GM21528 (cell line): ENCODE measurements around the gene FAF1.
"Not testable (repeated sequence)": the region's sequence is repeated elsewhere in the genome, so short reads cannot be mapped to it uniquely, and the experiment has no call there.

ENCODE experiments used
- ATAC-seq: cut with Tn5 transposase; IDR thresholded peaks from one replicate; pipeline ENCODE4 v1.9.1; 2021; ENCODE audit warnings: mild to moderate bottlenecking, moderate library complexity; ENCODE audit not compliant: unreplicated experiment, low FRiP score

FAF1 gene

GRCh38 chr1:50717327-50717726, 242.7 kb downstream of the FAF1 start:
- no peak for ATAC-seq

- ATAC-seq, result not testable (repeated sequence)
These were observed 243.6 kb downstream of the FAF1 start for GRCh38 chr1:50716455-50716854.

GRCh38 chr1:50710099-50710498, 250.0 kb downstream of the FAF1 start:
- ATAC-seq, result no peak

GRCh38 chr1:50707824-50708223, 252.2 kb downstream of the FAF1 start:
- no peak for ATAC-seq

- no peak for ATAC-seq
These were observed 254.4 kb downstream of the FAF1 start for GRCh38 chr1:50705699-50706098.

- no peak for ATAC-seq
These were observed 255.0 kb downstream of the FAF1 start for GRCh38 chr1:50705041-50705440.

GRCh38 chr1:50704126-50704525, 255.9 kb downstream of the FAF1 start:
- ATAC-seq, result no peak

- no peak for ATAC-seq
These were observed 256.8 kb downstream of the FAF1 start for GRCh38 chr1:50703240-50703639.

- ATAC-seq, result no peak
These were observed 257.7 kb downstream of the FAF1 start for GRCh38 chr1:50702395-50702794.

- ATAC-seq, result no peak
These were observed 258.3 kb downstream of the FAF1 start for GRCh38 chr1:50701706-50702317.

GRCh38 chr1:50700621-50701020, 259.4 kb downstream of the FAF1 start:
- no peak for ATAC-seq

GRCh38 chr1:50700214-50700613, 259.9 kb downstream of the FAF1 start:
- ATAC-seq, result no peak

GRCh38 chr1:50699795-50700194, 260.3 kb downstream of the FAF1 start:
- ATAC-seq, result no peak

- no peak for ATAC-seq
These were observed 262.3 kb downstream of the FAF1 start for GRCh38 chr1:50697440-50698421.

GRCh38 chr1:50693829-50694228, 266.2 kb downstream of the FAF1 start:
- ATAC-seq, result no peak

GRCh38 chr1:50684185-50684584, 275.9 kb downstream of the FAF1 start:
- ATAC-seq, result no peak

GRCh38 chr1:50681931-50682330, 278.1 kb downstream of the FAF1 start:
- ATAC-seq, result no peak

GRCh38 chr1:50667710-50668356, 292.2 kb downstream of the FAF1 start:
- ATAC-seq, result no peak

GRCh38 chr1:50667272-50667671, 292.8 kb downstream of the FAF1 start:
- ATAC-seq, result no peak

- ATAC-seq, result no peak
These were observed 293.2 kb downstream of the FAF1 start for GRCh38 chr1:50666849-50667248.

- ATAC-seq, result no peak
These were observed 294.7 kb downstream of the FAF1 start for GRCh38 chr1:50665413-50665812.
